ENCODE data around the gene BMPR1B.

The BMPR1B gene

GRCh38 chr4:95183656-95184408 lies 426.1 kb downstream of the BMPR1B start:
- no peak overlapping the region for H3K27ac Mint-ChIP-seq
- H3K27me3 Mint-ChIP-seq, result peaks cover 8% of the 10 kb centered on the region
- no peak overlapping the region for H3K4me3 Mint-ChIP-seq
- H3K9me3 Mint-ChIP-seq, result no peaks in the 10 kb centered on the region
- CTCF ChIA-PET, result no interaction called here
- H3K4me1 Mint-ChIP-seq, result peaks cover 9% of the 10 kb centered on the region
- H3K36me3 Mint-ChIP-seq, result no peaks in the 10 kb centered on the region
- no peak for DNase-seq

GRCh38 chr4:95186666-95187065 lies 428.9 kb downstream of the BMPR1B start:
- Mint-ChIP-seq H3K27me3 (peaks cover 3% of the 10 kb centered on the region), H3K4me1 (peaks cover 24% of the 10 kb centered on the region), H3K27ac (no peak overlapping the region), H3K36me3 (no peaks in the 10 kb centered on the region), H3K4me3 (no peak overlapping the region), H3K9me3 (peaks cover 2% of the 10 kb centered on the region)
- DNase-seq, result no peak
- CTCF ChIA-PET, result interaction anchor here (1.6 kb wide), 1 partner anchor 17 kb away, joined by 3 read pairs; no protein-coding TSS in a partner anchor

GRCh38 chr4:95188701-95189370 lies 431.1 kb downstream of the BMPR1B start:
- no peaks in the 10 kb centered on the region for H3K27me3 Mint-ChIP-seq
- no peaks in the 10 kb centered on the region for H3K36me3 Mint-ChIP-seq
- peak; percentile 32 for DNase-seq
- CTCF ChIA-PET, result no interaction called here
- H3K27ac Mint-ChIP-seq, result peak overlapping the region; percentile 84
- H3K4me1 Mint-ChIP-seq, result peaks cover 31% of the 10 kb centered on the region
- peaks cover 2% of the 10 kb centered on the region for H3K9me3 Mint-ChIP-seq
- H3K4me3 Mint-ChIP-seq, result no peak overlapping the region

- no peaks in the 10 kb centered on the region for H3K36me3 Mint-ChIP-seq
- H3K4me1 Mint-ChIP-seq, result peaks cover 32% of the 10 kb centered on the region
- no peak overlapping the region for H3K27ac Mint-ChIP-seq
Observed at GRCh38 chr4:95190751-95191436, 433.1 kb downstream of the BMPR1B start.

GRCh38 chr4:95191537-95191936 lies 433.8 kb downstream of the BMPR1B start:
- H3K4me1 Mint-ChIP-seq, result peaks cover 32% of the 10 kb centered on the region
- H3K4me3 Mint-ChIP-seq, result no peak overlapping the region
- no peak overlapping the region for H3K27ac Mint-ChIP-seq
- no peaks in the 10 kb centered on the region for H3K27me3 Mint-ChIP-seq
- CTCF ChIA-PET, result no interaction called here
- no peak for DNase-seq
- peaks cover 2% of the 10 kb centered on the region for H3K9me3 Mint-ChIP-seq
- no peaks in the 10 kb centered on the region for H3K36me3 Mint-ChIP-seq

More at GRCh38 chr4:95190751-95191436, 433.1 kb downstream of the BMPR1B start:
- CTCF ChIA-PET, result no interaction called here
- H3K27me3 Mint-ChIP-seq, result no peaks in the 10 kb centered on the region
- H3K4me3 Mint-ChIP-seq, result no peak overlapping the region
- H3K9me3 Mint-ChIP-seq, result peaks cover 2% of the 10 kb centered on the region
- DNase-seq, result no peak

- Mint-ChIP-seq H3K4me1 (peaks cover 26% of the 10 kb centered on the region), H3K27ac (peak overlapping the region; percentile 1), H3K27me3 (no peaks in the 10 kb centered on the region), H3K9me3 (peaks cover 2% of the 10 kb centered on the region), H3K36me3 (no peaks in the 10 kb centered on the region), H3K4me3 (no peak overlapping the region)
- CTCF ChIA-PET, result no interaction called here
- no peak for DNase-seq
Observed at GRCh38 chr4:95193391-95194224, 435.9 kb downstream of the BMPR1B start.

- no peak for DNase-seq
- Mint-ChIP-seq H3K27ac (no peak overlapping the region), H3K36me3 (no peaks in the 10 kb centered on the region), H3K9me3 (no peaks in the 10 kb centered on the region), H3K27me3 (no peaks in the 10 kb centered on the region), H3K4me1 (peaks cover 8% of the 10 kb centered on the region), H3K4me3 (no peak overlapping the region)
- CTCF ChIA-PET, result no interaction called here
Observed at GRCh38 chr4:95197353-95197752, 439.6 kb downstream of the BMPR1B start.

- DNase-seq, result no peak
- Mint-ChIP-seq H3K4me1 (peaks cover under 1% of the 10 kb centered on the region), H3K36me3 (no peaks in the 10 kb centered on the region), H3K27ac (no peak overlapping the region), H3K4me3 (no peak overlapping the region), H3K9me3 (no peaks in the 10 kb centered on the region), H3K27me3 (no peaks in the 10 kb centered on the region)
- CTCF ChIA-PET, result no interaction called here
Observed at GRCh38 chr4:95198961-95199360, 441.2 kb downstream of the BMPR1B start.

- Mint-ChIP-seq H3K9me3 (no peaks in the 10 kb centered on the region), H3K27me3 (peaks cover 5% of the 10 kb centered on the region), H3K27ac (no peak overlapping the region), H3K36me3 (no peaks in the 10 kb centered on the region), H3K4me1 (no peaks in the 10 kb centered on the region), H3K4me3 (no peak overlapping the region)
- DNase-seq, result no peak
- CTCF ChIA-PET, result interaction anchor here (0.6 to 0.7 kb wide), 2 partner anchors 48 to 587 kb away, joined by 3 read pairs; no protein-coding TSS in a partner anchor
Observed at GRCh38 chr4:95204267-95204844, 446.6 kb downstream of the BMPR1B start.

GRCh38 chr4:95204873-95205272 lies 447.1 kb downstream of the BMPR1B start:
- DNase-seq, result no peak
- CTCF ChIA-PET, result no interaction called here
- Mint-ChIP-seq H3K4me1 (no peaks in the 10 kb centered on the region), H3K27me3 (peaks cover 6% of the 10 kb centered on the region), H3K36me3 (no peaks in the 10 kb centered on the region), H3K4me3 (no peak overlapping the region), H3K27ac (no peak overlapping the region), H3K9me3 (no peaks in the 10 kb centered on the region)
